Testis (tissue), 2 donors: ENCODE measurements around the gene TLX1.

ENCODE experiments used
- POLR2A ChIP-seq: fragments of 450-650 bp; IDR thresholded peaks from one replicate; pipeline ENCODE4 v1.6.1; 2017; ENCODE audit warnings: antibody characterized with exemption, mild to moderate bottlenecking, moderate library complexity
- TF ChIP-seq, protein P1 (sequence below), 3 experiments: fragments of 450-650 bp in 2 of 3; fragments of 200-600 bp in 1 of 3; sonication (generic) in 1 of 3; IDR thresholded peaks; one replicate each; pipeline ENCODE4 v1.5.1; 2016 to 2019; ENCODE audit warnings: antibody characterized with exemption in 3 of 3, mild to moderate bottlenecking in 2 of 3, moderate library complexity in 1 of 3

DNA sequence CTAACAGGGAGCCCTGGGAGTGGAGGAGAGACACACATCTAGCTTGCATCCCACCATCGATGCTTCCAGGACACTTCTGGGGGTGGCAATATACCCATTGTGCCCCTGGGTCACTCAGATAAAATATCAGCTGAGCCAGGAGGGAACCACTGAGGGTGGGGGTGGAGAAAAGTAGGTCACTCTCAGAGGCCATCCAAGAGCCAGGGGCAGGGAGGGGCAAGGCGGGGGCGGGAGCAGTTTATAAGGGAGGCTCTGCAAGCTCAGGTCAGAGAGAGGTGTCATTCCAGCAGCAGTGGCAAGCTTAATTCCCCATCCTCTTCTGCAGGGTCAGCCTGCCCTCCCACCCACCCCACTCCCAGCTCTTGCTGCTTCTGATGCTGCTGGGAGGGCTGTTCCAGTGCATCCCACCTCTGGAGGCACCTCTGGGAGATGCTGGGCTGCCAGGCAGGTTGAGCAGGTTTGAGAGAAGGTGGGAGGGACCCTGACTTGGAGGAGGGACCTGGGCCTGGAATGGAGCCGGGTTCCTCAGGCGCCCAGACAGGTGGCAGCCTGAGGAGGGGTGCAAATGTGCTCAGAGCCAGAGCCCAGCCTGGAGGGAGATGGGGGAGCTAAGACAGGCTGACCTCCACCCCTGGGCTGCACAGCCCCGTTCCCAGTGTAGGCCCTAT, 20.1 kb upstream of the TLX1 start:
- TF ChIP-seq, protein P1, sequence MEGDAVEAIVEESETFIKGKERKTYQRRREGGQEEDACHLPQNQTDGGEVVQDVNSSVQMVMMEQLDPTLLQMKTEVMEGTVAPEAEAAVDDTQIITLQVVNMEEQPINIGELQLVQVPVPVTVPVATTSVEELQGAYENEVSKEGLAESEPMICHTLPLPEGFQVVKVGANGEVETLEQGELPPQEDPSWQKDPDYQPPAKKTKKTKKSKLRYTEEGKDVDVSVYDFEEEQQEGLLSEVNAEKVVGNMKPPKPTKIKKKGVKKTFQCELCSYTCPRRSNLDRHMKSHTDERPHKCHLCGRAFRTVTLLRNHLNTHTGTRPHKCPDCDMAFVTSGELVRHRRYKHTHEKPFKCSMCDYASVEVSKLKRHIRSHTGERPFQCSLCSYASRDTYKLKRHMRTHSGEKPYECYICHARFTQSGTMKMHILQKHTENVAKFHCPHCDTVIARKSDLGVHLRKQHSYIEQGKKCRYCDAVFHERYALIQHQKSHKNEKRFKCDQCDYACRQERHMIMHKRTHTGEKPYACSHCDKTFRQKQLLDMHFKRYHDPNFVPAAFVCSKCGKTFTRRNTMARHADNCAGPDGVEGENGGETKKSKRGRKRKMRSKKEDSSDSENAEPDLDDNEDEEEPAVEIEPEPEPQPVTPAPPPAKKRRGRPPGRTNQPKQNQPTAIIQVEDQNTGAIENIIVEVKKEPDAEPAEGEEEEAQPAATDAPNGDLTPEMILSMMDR (IDR thresholded peaks at IDR 0.05), result no peak
- no peak for TF ChIP-seq POLR2A
